SK-N-SH (cell line): Measurements from ENCODE around the gene MAEA. TPM values are rescaled to one million over a fixed set of nuclear protein-coding genes. Genes with fewer than 3 reads are reported as not detected.
"Not testable (repeated sequence)": the region's sequence is repeated elsewhere in the genome, so short reads cannot be mapped to it uniquely, and the experiment has no call there.

Experiments used
- CTCF ChIA-PET: fragments of 300-600, 350-600 bp; formaldehyde crosslinking; extraction: SDS; loops from one replicate; lab custom pipeline; 2021; lab: Yijun Ruan, JAX
- POLR2A ChIA-PET: fragments of 350-600 bp; sonication (Branson Sonifier 250); formaldehyde crosslinking; extraction: SDS; loops from one replicate; lab custom pipeline; 2020; ENCODE audit warnings: antibody characterized with exemption, inconsistent platforms; lab: Yijun Ruan, JAX
- DNase-seq: peaks from one replicate; pipeline ENCODE4 v3.0.0; 2012
- H2AFZ ChIP-seq: fragments of 200-600 bp; sonication (generic); 2 replicates; pipeline ENCODE4 v1.8.1; 2016; ENCODE audit warnings: antibody characterized with exemption, mild to moderate bottlenecking, low read depth
- H3F3A ChIP-seq: fragments of 200-600 bp; sonication (generic); replicated peaks from 2 replicates; pipeline ENCODE3; 2016; ENCODE audit warnings: antibody characterized with exemption, mild to moderate bottlenecking; ENCODE audit not compliant: insufficient read depth
- H3K27ac ChIP-seq, 2 experiments: fragments of 200-500 bp in 1 of 2; fragments of 200-600 bp in 1 of 2; sonication (Bioruptor generic) in 1 of 2; sonication (generic), shearing (Covaris generic) in 1 of 2; 2 replicates each; pipeline versions ENCODE4 v1.5.1 to v1.6.1; 2014 to 2016; ENCODE audit warnings: low read depth in 2 of 2, inconsistent platforms in 1 of 2, low read length in 1 of 2, mild to moderate bottlenecking in 1 of 2, mixed read lengths in 1 of 2
- H3K27me3 ChIP-seq: fragments of 200-600 bp; sonication (generic), shearing (Covaris generic); 2 replicates; pipeline ENCODE4 v1.6.1; 2016; ENCODE audit warnings: mixed run types; ENCODE audit not compliant: insufficient read depth
- H3K36me3 ChIP-seq, 2 experiments: fragments of 200-500 bp in 1 of 2; fragments of 200-600 bp in 1 of 2; sonication (Bioruptor generic) in 1 of 2; sonication (generic) in 1 of 2; replicated peaks in 1 of 2; 2 replicates each; pipeline versions ENCODE3 to v1.5.1; 2014 to 2016; ENCODE audit warnings: low read length in 1 of 2, mild to moderate bottlenecking in 1 of 2; ENCODE audit not compliant: insufficient read depth in 2 of 2, control insufficient read depth in 1 of 2
- H3K4me1 ChIP-seq, 2 experiments: fragments of 200-500 bp in 1 of 2; fragments of 200-600 bp in 1 of 2; sonication (Bioruptor generic) in 1 of 2; sonication (generic), shearing (Covaris generic) in 1 of 2; 2 replicates each; pipeline versions ENCODE4 v1.5.1 to v1.6.1; 2014 to 2016; ENCODE audit warnings: low read depth in 1 of 2, low read length in 1 of 2, mixed run types in 1 of 2; ENCODE audit not compliant: insufficient read depth in 2 of 2, control insufficient read depth in 1 of 2
- H3K4me2 ChIP-seq: fragments of 200-600 bp; sonication (generic), shearing (Covaris generic); 2 replicates; pipeline ENCODE4 v1.6.1; 2017; ENCODE audit warnings: mixed run types
- H3K4me3 ChIP-seq, 2 experiments: fragments of 200-500 bp in 1 of 2; fragments of 200-600 bp in 1 of 2; sonication (Bioruptor generic) in 1 of 2; sonication (generic), shearing (Covaris generic) in 1 of 2; 2 replicates each; pipeline versions ENCODE4 v1.5.1 to v1.8.1; 2014 to 2016; ENCODE audit warnings: low read depth in 2 of 2, inconsistent platforms in 1 of 2, low read length in 1 of 2, mild to moderate bottlenecking in 1 of 2, mixed read lengths in 1 of 2, moderate library complexity in 1 of 2
- H3K79me2 ChIP-seq: fragments of 200-600 bp; sonication (generic); 2 replicates; pipeline ENCODE4 v1.8.1; 2017; ENCODE audit warnings: mild to moderate bottlenecking; ENCODE audit not compliant: insufficient read depth
- H3K9ac ChIP-seq: fragments of 200-600 bp; sonication (generic); 2 replicates; pipeline ENCODE4 v1.6.1; 2017; ENCODE audit warnings: mixed run types
- H3K9me2 ChIP-seq: fragments of 200-600 bp; sonication (generic); 2 replicates; pipeline ENCODE4 v1.6.1; 2017; ENCODE audit warnings: mixed run types
- H3K9me3 ChIP-seq: fragments of 200-600 bp; sonication (generic); 2 replicates; pipeline ENCODE4 v1.6.1; 2017; ENCODE audit warnings: mixed run types, mild to moderate bottlenecking, moderate library complexity
- H4K20me1 ChIP-seq: fragments of 200-600 bp; sonication (generic); 2 replicates; pipeline ENCODE4 v1.6.1; 2017; ENCODE audit warnings: mild to moderate bottlenecking, mixed run types; ENCODE audit not compliant: insufficient read depth
- EP300 ChIP-seq, 2 experiments: IDR thresholded peaks; 2 replicates each; pipeline versions ENCODE4 v1.4.0 to v1.6.1; 2012; ENCODE audit warnings: borderline replicate concordance in 1 of 2, low read depth in 1 of 2, low read length in 1 of 2
- JUND ChIP-seq: IDR thresholded peaks from 2 replicates; pipeline ENCODE4 v1.4.0; 2012
- MEF2A ChIP-seq: IDR thresholded peaks from 2 replicates; pipeline ENCODE4 v1.4.0; 2012; ENCODE audit warnings: low read depth, borderline replicate concordance
- MXI1 ChIP-seq: IDR thresholded peaks from 2 replicates; pipeline ENCODE4 v1.6.1; 2012; ENCODE audit warnings: mild to moderate bottlenecking, low read depth, low read length, improper control_type of control experiment
- NRF1 ChIP-seq: IDR thresholded peaks from 2 replicates; pipeline ENCODE4 v1.6.1; 2012; ENCODE audit warnings: low read depth, mild to moderate bottlenecking, low read length
- TEAD4 ChIP-seq: IDR thresholded peaks from 2 replicates; pipeline ENCODE4 v1.4.0; 2012; ENCODE audit warnings: mild to moderate bottlenecking, borderline replicate concordance; ENCODE audit not compliant: insufficient read depth
- YY1 ChIP-seq: IDR thresholded peaks from 2 replicates; pipeline ENCODE4 v1.4.0; 2012; ENCODE audit warnings: low read depth, mild to moderate bottlenecking
- WGBS: methylation state at CpG from one replicate; pipeline ENCODE4 v1.1.6; 2017; ENCODE audit warnings: low lambda C conversion rate; 5-methylcytosine and 5-hydroxymethylcytosine counted together
- polyA plus RNA-seq, 3 experiments: library from polyadenylated mRNA; depleted of rRNA; stranded (reverse); fragments of >200 nt; gene quantifications; 2 replicates each; pipeline ENCODE4 v1.2.3, GENCODE V29; 2012
- TF ChIP-seq, protein P1 (sequence below): IDR thresholded peaks from 2 replicates; pipeline ENCODE4 v1.4.0; 2012; ENCODE audit warnings: low read depth, borderline replicate concordance
- TF ChIP-seq, protein P2 (sequence below): fragments of 200-600 bp; sonication (generic); IDR thresholded peaks from 2 replicates; pipeline ENCODE4 v1.6.1; 2017; ENCODE audit warnings: antibody characterized with exemption, mild to moderate bottlenecking, moderate library complexity

MAEA gene
- polyA plus RNA-seq, 1 of the 3 experiments (the other 2 are of a cell fraction), result 128 TPM

DNA sequence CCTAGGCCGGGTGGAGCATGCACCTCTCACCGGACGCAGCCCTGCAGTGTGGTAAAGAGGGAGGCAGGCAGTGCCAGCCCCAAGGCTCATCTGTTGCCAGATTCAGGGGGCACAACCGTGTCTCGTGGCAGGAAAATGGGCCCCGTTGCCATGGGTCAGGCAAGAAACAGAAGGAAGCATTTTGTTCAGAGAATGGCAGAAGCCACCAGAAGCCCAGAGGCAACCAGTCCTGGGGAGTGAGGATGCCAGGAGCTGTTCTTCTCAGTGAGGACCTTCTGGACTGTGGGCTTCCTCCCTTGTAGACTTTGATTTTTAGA lies 44.8 kb downstream of the MAEA start:
- no peaks in the 10 kb centered on the region for H4K20me1 ChIP-seq
- H3K36me3 ChIP-seq, result peaks cover 18 to 51% of the 10 kb centered on the region in 2 experiments
- H3K27me3 ChIP-seq, result no peaks in the 10 kb centered on the region
- no peak overlapping the region for H3K4me2 ChIP-seq
- ChIA-PET POLR2A (no interaction called here), CTCF (no interaction called here)
- H3K27ac ChIP-seq, result no peak overlapping the region
- peaks cover 15% of the 10 kb centered on the region for H3K79me2 ChIP-seq
- no peaks in the 10 kb centered on the region for H3K9me2 ChIP-seq
- TF ChIP-seq NRF1 (no peak), YY1 (no peak), TEAD4 (no peak), MXI1 (no peak), JUND (no peak), MEF2A (no peak), EP300 (IDR thresholded peaks at IDR 0.05; ENCODE audit: borderline replicate concordance in 1 of 2, low read depth in 1 of 2, low read length in 1 of 2) (no peak)
- TF ChIP-seq, protein P1, sequence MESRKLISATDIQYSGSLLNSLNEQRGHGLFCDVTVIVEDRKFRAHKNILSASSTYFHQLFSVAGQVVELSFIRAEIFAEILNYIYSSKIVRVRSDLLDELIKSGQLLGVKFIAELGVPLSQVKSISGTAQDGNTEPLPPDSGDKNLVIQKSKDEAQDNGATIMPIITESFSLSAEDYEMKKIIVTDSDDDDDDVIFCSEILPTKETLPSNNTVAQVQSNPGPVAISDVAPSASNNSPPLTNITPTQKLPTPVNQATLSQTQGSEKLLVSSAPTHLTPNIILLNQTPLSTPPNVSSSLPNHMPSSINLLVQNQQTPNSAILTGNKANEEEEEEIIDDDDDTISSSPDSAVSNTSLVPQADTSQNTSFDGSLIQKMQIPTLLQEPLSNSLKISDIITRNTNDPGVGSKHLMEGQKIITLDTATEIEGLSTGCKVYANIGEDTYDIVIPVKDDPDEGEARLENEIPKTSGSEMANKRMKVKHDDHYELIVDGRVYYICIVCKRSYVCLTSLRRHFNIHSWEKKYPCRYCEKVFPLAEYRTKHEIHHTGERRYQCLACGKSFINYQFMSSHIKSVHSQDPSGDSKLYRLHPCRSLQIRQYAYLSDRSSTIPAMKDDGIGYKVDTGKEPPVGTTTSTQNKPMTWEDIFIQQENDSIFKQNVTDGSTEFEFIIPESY, result no peak
- TF ChIP-seq, protein P2, sequence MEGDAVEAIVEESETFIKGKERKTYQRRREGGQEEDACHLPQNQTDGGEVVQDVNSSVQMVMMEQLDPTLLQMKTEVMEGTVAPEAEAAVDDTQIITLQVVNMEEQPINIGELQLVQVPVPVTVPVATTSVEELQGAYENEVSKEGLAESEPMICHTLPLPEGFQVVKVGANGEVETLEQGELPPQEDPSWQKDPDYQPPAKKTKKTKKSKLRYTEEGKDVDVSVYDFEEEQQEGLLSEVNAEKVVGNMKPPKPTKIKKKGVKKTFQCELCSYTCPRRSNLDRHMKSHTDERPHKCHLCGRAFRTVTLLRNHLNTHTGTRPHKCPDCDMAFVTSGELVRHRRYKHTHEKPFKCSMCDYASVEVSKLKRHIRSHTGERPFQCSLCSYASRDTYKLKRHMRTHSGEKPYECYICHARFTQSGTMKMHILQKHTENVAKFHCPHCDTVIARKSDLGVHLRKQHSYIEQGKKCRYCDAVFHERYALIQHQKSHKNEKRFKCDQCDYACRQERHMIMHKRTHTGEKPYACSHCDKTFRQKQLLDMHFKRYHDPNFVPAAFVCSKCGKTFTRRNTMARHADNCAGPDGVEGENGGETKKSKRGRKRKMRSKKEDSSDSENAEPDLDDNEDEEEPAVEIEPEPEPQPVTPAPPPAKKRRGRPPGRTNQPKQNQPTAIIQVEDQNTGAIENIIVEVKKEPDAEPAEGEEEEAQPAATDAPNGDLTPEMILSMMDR, result no peak
- no peak overlapping the region for H3K9ac ChIP-seq
- H3K9me3 ChIP-seq, result no peaks in the 10 kb centered on the region
- no peak overlapping the region for H3K4me3 ChIP-seq
- H3F3A ChIP-seq, result no peaks in the 10 kb centered on the region
- no peaks in the 10 kb centered on the region for H3K4me1 ChIP-seq
- no peak for DNase-seq
- no peak overlapping the region for H2AFZ ChIP-seq
- WGBS, result 94% methylated on average over 6 of the region's 6 CpGs

DNA sequence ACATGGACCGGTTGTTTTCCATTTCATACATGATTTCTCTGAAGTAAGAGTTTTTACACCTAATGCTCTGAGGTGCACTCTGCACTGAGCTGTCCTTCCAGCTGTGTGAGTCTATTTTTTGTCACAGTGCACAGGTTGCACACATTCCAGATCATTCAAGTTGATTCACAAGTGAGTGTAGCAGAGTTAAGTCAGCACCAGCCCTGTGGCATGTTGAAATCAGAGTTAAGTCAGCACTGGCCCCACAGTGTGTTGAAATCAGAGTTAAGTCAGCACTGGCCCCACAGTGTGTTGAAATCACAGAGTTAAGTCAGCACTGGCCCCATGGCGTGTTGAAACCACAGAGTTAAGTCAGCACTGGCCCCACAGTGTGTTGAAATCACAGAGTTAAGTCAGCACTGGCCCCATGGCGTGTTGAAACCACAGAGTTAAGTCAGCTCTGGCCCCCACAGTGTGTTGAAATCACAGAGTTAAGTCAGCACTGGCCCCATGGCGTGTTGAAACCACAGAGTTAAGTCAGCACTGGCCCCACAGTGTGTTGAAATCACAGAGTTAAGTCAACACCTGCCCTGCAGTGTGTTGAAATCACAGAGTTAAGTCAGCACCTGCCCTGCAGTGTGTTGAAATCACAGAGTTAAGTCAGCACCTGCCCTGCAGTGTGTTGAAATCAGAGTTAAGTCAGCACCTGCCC lies 45.6 kb downstream of the MAEA start:
- DNase-seq, POLR2A ChIA-PET, H4K20me1 ChIP-seq, H3K9me2 ChIP-seq, H3F3A ChIP-seq, H3K4me1 ChIP-seq, CTCF ChIA-PET, H3K9ac ChIP-seq, H3K4me2 ChIP-seq, H3K79me2 ChIP-seq, H3K9me3 ChIP-seq, H3K4me3 ChIP-seq, H2AFZ ChIP-seq, H3K27me3 ChIP-seq, H3K27ac ChIP-seq: not testable (repeated sequence)
- H3K36me3 ChIP-seq, result peaks cover 25 to 59% of the 10 kb centered on the region in 2 experiments
- 98% methylated on average over 2 of the region's 4 CpGs for WGBS
